ENCODE results near the gene NKPD1.

GRCh38 chr19:45112111-45112827 is 48.5 kb downstream of the NKPD1 start:
- TF ChIP-seq, protein P1, sequence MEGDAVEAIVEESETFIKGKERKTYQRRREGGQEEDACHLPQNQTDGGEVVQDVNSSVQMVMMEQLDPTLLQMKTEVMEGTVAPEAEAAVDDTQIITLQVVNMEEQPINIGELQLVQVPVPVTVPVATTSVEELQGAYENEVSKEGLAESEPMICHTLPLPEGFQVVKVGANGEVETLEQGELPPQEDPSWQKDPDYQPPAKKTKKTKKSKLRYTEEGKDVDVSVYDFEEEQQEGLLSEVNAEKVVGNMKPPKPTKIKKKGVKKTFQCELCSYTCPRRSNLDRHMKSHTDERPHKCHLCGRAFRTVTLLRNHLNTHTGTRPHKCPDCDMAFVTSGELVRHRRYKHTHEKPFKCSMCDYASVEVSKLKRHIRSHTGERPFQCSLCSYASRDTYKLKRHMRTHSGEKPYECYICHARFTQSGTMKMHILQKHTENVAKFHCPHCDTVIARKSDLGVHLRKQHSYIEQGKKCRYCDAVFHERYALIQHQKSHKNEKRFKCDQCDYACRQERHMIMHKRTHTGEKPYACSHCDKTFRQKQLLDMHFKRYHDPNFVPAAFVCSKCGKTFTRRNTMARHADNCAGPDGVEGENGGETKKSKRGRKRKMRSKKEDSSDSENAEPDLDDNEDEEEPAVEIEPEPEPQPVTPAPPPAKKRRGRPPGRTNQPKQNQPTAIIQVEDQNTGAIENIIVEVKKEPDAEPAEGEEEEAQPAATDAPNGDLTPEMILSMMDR (IDR thresholded peaks at IDR 0.05): no peak
- TF ChIP-seq POLR2A (IDR thresholded peaks at IDR 0.05) (no peak), POLR2AphosphoS5 (IDR thresholded peaks at IDR 0.05) (no peak)

Measured in breast epithelium (tissue), 3 donors.